HG03135 (cell line): ENCODE measurements around the gene SRRM4.

Experiments used
- ATAC-seq: cut with Tn5 transposase; IDR thresholded peaks from one replicate; pipeline ENCODE4 v1.9.1; 2021; ENCODE audit warnings: mild to moderate bottlenecking, moderate library complexity; ENCODE audit not compliant: unreplicated experiment

The SRRM4 gene

DNA sequence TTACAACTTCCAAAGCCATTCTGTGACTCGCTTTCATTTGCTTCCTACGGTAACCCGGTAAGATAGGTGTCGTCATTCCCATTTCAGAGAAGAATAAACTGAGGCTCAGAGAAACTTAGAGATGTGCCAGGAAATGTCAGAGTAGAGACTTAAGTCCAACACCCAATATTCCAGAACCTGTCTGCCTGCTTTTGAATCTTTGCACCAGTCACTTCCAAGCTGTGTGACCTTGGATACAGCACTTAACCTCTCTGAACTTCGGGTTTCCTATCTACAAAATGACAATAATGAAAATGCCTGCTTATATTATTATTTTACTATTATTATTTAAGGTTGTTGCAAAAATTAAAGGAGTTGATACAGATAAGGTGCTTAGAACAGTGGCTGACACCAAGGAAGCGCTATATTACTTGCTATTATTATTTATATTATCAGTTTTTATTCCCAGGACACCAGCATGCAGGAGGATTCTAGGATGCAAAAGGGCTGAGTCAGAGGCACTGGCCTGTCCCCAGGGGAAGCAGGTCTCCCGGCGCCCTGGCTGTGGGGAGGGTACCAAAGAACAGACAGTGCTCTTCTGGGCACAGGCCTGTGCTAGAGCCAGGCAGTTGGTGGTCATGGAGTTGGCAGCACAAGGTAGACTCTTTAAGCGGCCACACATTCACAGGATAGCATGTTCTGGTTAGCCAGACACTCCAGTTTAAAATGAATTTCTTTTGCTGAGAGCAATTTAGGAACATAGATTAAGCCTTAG is 202.8 kb downstream of the SRRM4 start:
- no peak for ATAC-seq

DNA sequence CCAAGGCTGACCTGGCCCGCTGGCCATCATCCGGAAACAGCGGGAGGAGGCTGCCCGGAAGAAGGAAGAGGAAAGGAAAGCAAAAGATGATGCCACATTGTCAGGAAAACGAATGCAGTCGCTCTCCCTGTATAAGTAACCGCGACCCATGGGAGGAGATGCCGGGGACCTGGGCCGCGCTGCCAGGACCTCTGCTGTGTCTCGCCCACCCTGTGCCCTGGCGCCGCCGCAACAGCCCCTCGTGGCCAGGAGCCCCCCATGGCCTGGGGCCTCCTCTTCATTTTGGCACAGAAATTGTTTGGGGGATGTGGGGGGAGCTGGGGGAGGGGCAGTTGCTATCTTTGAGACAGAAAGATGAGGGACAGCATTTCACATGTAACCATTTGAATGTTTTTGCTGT is 213.9 kb downstream of the SRRM4 start:
- ATAC-seq: no peak

DNA sequence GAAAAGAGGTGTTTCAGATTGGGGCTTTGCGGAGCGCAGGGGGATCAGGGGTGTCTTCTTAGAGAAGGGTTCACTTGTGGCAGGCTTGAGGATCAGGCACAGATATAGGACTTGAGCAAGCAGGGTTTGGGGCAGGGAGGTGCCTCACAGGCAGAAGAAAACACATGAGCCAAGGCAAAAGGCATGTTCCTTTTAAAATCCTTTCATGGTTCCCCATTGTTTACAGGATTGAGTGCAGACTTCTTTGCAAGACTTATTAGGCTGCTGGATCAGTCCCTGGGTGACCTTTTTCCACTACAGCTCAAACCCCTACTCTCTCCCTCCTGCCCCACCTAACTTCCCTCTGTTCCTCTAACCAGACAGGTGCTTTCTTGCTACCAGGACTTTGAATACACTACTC is 217.1 kb downstream of the SRRM4 start:
- no peak for ATAC-seq

DNA sequence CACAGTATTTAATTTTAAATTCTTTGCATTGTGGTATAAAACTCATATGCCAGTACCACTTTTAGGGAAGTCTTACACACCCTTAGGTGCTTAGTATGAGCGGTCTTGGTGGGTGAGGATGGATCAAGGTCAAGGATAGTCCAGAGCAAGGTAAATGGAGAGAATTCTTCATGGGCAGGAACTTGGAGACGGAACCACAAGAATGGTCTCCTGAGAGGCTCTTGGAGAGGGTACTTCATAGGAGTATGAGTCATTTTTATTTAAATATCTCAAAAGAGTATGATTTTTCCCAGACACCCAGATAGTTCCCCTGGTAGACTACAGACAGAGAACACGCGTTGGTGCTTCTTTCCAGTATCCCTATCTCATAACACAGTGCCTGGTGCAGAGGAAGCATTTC is 219.3 kb downstream of the SRRM4 start:
- ATAC-seq: no peak

DNA sequence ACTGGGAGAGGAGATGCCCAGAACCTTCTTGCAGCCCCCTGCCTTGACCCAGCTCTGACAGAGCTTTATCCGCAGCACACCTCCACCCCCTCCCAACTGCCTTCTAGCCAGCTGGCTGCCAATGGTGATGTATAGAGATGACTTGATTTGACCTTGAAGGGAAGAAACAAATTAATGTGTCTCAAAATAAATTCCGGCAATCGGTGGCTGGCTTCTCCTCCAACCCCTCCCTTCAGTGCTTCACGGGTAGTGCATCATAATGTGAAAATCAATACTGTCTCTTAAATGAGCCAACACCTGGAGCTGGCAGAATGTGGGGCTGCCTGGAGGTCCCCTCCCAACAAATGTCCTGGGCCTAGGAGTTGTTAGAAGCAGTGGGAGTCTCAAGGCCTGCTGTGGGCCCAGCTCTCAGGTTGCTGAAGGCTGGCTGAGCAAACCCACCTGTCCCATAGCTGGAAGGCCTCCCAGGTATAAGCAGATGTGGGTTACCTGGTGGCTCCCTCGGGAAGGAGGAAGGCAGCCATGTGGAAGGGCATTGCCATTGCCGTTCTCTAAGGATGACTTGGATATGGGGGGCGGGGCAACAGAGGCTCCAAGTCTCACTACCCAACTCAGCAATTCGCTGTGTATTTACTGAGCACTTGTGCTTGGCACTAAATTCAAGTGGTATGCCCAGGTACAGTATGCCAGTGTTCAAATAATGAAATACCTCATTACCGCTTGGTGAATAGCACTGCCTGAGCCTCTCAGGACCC is 220.6 kb downstream of the SRRM4 start:
- ATAC-seq: no peak

DNA sequence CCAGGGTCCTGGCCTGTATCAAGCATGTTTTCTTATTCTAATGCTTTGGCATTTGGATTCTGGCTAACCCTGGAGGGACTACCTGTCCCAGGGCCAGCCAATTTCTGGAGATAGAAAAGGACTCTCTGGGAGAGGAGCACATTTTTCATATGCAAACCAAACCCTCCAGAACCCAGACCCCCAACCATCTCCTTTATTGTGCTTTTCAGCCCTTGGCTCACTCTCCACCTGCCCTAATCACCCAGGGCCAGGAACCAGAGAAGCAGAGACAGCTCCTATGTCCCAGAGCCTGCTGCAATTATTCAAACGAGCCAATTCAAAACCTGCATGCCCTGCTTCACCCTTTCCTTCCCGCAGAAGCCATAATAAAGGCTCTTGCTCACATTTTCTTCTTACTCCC is 221.2 kb downstream of the SRRM4 start:
- no peak for ATAC-seq

DNA sequence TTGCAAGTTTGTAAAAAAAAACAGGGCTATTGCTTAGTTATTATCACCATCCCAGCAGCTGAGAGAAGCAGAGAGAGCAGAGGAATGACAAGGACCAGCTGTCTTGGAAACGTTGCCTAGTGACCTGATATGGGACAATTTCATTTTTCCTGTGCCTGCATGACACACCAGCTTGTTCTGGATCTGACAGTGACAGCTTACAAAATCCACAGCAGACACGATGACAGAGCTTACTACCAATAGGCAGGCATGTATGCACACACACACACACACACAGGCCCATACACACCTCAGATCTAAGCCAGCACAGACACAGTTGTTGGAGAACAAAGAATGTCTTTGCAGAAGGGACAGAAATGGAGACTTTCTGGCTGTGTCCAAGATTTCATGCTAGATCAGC is 222.8 kb downstream of the SRRM4 start:
- no peak for ATAC-seq

DNA sequence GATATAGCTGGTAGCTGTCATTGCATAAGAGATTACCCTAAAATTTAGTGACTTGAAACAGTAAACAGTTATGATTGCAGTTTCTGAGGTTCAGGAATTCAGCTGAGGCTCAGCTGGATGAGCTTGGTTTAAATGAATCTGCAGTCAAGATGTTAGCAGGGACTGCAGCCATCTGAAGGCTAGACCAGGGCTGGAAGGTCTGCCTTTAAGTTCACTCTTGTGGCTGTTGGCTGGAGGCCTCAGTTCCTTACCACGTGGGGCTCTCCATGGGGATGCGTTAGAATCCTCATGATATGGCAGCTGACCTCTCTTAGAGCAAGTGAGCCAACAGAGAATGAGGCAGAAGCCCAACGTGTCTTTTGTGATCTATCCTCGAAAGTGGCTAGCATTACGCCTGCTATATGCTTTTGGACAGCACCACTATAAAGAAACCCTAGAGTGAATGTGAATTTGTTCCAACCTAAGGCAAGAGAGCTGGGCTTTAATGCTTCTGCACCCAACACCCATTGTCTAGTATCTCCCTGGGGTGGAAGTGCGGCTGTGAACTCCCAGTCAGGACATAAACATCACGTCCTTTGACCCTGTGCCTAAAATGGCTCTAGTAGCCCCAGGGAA is 223.4 kb downstream of the SRRM4 start:
- ATAC-seq: no peak

DNA sequence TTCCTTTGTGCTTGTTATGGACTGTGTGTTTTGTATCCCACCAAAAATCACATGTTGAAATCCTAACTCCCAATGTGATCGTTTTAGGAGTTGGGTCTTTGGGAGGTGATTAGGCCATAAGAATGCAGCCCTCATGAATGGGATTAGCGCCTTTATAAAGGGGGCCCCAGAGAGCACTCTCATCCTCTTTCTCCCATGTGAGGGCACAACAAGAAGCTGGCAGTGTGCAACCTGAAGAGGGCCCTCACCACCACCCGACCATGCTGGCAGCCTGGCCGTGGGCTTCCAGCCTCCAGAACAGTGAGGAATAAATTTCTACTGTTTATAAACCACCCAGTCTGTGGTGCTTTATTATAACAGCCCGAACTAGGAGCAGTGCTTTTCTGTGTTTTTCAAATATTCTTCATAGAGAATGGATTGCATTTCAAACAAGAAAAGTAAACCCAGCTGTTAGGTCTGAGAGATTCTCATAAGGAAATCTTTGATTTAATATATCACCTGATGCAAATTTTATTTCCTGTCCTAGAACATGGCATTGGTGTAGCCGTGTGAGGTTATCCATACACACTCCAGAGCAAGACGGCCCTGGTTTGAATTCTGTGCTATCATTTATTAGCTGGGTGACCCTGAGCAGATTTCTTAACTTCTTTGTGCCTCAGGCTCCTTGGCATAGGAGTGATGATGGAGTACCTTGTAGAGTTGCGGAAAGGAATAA is 225.2 kb downstream of the SRRM4 start:
- ATAC-seq: no peak

DNA sequence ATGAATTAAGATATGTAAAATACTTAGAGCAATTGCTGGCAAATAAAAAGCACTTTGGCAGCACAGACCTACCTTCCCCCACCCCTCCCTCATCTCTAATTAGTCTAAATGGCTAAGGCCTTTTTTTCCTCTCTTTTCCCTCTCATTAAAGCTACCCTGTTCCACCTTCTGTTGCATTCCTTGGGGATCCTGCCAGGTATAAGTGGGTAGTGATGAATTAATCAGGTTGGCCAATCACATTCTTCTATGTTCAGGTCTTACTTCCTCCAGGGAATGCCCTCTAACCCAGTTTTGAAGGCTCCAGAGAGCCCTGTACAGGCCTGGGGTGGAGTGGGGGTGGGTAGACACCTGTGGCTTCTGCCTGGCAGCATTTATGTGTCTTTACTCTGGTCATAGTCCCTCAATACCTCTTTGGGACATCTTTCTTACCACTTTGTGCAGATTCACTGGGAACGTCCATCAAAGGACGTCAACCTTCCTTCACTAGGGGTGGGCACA is 225.8 kb downstream of the SRRM4 start:
- no peak for ATAC-seq

DNA sequence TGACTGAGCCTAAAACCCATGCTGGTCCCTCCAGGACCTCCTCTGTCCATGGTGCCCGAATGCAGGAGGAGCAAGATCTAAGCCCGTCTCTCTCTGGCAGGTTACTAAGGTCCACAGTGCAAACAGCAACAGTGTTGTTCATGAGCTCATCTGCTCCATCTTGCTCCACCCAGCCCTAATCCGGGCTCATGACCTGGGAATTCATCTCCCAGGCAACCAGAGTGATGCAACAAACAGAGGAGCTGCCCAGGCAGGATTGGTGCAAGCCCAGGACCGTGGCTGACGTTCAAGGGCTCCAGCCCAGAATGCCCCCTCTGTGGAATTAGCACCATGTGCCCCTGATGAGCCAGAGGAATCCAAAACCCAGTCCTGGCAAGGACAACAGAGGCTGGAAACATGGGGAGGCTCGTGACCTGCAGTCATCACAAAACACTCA is 227.3 kb downstream of the SRRM4 start:
- no peak for ATAC-seq

DNA sequence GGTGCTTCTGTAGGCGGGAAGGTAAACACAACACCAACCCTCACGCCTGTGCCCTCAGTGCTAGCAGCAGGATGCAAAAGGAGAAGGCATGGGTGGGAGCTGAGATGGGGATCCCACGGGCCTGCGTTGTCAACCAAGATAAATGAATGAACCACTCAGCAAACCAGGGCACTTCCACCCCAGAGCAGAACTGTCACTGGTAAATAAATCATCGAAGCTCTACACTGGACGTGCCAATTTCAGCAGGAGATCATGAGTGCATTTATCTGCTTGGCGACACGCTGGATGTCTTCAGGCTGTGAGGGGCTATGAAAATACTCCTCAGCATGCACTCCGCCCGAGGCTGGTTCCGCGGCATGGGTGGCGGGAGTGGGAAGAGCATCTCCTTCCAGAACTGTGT is 230.5 kb downstream of the SRRM4 start:
- ATAC-seq: no peak
